NCI-H526 treated with DMSO at 0.1 percent for 48 hours (cell line): Measurements from ENCODE around the gene WBP1.
"Not testable (repeated sequence)": the region's sequence is repeated elsewhere in the genome, so short reads cannot be mapped to it uniquely, and the experiment has no call there.

Source experiments
- DNase-seq: peaks from one replicate; lab custom pipeline; 2025; lab: John Stamatoyannopoulos, UW

WBP1 gene

DNA sequence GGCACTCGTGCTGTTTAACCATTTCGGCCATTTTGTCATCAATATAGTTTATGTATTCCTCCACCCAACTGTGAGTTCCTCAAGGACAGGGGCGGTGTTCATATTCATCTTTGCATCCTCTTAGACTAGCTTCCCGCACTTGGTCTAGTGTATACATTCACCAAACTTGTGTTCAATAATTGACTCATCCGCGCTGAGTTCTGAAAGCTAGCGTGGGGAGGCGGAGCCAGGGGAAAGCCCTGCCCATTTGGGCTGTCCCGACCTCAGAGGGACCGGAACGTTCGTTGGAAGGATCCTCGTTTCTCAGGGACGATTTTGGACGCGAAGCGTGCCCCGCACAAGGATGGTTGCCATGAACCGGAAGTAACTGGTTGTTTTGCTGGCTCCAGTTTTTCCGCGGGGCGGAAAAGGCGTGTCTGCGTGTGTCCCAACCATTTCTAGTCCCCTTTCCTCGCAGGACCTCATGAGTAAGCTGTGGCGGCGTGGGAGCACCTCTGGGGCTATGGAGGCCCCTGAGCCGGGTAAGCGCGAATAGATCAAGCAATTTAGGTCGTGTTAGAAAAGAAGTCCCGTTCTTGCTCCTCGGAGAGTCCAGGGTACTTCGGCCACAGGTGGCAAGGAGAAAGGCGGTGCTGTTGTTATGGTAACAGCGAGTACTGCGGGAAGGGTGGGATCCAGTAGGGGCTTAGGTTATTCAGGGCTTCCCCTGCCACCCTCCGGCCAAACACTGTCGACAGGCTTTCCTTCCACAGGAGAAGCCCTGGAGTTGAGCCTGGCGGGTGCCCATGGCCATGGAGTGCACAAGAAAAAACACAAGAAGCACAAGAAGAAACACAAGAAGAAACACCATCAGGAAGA, 3.4 kb upstream of the WBP1 start, which contains the start of gene INO80B:
INO80B (plus strand) TSS at position 434 of the 858 bp plus-strand sequence; CDS start at position 464, 30 bp downstream.
- DNase-seq, result peak; percentile 96

DNA sequence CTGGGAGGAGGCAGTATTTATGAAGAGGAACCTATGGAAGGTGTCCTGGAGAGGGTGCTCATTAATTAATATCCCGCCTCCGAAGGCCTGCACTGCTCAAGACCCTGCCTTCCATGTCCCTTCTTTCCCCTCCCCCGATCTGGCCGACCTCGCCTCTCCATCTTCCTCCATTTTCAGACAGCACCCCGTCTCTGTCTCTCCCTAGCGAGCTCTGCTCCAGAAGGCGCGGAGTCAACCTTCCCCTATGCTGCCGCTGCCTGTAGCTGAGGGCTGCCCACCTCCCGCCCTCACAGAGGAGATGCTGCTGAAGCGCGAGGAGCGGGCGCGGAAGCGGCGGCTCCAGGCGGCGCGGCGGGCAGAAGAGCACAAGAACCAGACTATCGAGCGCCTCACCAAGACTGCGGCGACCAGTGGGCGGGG, 1.1 kb upstream of the WBP1 start:
- no peak for DNase-seq

DNA sequence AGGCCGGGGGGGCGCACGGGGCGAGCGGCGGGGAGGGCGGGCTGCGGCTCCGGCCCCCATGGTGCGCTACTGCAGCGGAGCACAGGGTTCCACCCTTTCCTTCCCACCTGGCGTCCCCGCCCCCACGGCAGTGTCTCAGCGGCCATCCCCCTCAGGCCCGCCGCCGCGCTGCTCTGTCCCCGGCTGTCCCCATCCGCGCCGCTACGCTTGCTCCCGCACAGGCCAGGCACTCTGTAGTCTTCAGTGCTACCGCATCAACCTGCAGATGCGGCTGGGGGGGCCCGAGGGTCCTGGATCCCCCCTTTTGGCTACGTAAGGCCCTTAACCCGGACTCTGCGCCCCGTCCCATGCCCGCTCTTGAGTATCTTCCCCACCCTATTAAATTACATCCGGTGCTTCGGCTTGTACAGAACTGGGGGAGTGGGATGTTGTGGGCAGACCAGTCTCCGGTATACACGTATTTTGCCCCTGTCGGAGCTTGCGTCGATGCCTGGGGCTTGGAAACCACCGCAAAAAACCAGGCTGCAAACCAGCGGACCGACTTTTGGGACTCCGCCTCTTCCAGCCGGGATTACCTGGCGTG, 598 bp upstream of the WBP1 start:
- DNase-seq, result peak; percentile 50

DNA sequence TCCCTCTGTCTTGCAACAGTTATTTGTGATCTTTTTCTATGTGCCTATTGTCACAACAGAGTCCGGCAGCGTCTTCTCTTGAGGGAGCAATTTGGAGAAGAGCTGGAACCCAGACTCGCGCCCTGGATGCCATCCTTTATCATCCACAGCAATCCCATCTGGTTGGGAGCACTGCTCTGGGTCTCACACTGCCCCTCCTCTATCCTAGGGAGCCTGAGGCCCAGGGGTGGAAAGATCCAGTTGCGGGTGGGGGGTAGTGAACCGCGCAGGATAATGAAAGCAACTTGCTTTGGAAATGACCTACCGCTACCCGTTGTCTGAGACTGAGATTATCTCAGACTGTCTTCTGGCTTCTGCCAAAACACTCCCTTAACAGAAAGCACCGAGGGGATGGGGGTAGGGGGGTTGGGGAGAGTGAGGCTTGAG, 713 bp downstream of the WBP1 start:
- DNase-seq, result no peak

DNA sequence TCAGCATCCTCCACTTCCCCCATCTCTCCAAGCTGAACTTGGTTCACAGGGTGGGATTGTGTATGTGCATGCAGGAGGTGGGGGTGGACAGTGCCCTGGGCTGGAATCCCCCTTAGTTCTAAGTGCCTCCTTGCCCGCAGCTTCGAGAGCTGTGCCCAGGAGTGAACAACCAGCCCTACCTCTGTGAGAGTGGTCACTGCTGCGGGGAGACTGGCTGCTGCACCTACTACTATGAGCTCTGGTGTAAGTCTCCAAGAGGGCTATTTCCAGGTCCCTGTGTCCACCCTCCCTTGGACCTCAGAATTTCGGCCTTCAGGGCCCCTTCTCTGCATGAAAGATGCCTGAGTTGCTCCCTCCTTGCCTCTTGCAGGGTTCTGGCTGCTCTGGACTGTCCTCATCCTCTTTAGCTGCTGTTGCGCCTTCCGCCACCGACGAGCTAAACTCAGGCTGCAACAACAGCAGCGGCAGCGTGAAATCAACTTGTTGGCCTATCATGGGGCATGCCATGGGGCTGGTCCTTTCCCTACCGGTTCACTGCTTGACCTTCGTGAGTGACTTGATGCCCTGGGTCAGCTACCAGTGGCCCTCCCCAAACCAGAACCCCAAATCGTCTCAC, 1.4 kb downstream of the WBP1 start:
- DNase-seq, result not testable (repeated sequence)

DNA sequence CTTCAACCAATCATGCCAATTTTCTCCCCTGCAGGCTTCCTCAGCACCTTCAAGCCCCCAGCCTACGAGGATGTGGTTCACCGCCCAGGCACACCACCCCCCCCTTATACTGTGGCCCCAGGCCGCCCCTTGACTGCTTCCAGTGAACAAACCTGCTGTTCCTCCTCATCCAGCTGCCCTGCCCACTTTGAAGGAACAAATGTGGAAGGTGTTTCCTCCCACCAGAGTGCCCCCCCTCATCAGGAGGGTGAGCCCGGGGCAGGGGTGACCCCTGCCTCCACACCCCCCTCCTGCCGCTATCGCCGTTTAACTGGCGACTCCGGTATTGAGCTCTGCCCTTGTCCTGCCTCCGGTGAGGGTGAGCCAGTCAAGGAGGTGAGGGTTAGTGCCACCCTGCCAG, 1.9 kb downstream of the WBP1 start:
- not testable (repeated sequence) for DNase-seq

DNA sequence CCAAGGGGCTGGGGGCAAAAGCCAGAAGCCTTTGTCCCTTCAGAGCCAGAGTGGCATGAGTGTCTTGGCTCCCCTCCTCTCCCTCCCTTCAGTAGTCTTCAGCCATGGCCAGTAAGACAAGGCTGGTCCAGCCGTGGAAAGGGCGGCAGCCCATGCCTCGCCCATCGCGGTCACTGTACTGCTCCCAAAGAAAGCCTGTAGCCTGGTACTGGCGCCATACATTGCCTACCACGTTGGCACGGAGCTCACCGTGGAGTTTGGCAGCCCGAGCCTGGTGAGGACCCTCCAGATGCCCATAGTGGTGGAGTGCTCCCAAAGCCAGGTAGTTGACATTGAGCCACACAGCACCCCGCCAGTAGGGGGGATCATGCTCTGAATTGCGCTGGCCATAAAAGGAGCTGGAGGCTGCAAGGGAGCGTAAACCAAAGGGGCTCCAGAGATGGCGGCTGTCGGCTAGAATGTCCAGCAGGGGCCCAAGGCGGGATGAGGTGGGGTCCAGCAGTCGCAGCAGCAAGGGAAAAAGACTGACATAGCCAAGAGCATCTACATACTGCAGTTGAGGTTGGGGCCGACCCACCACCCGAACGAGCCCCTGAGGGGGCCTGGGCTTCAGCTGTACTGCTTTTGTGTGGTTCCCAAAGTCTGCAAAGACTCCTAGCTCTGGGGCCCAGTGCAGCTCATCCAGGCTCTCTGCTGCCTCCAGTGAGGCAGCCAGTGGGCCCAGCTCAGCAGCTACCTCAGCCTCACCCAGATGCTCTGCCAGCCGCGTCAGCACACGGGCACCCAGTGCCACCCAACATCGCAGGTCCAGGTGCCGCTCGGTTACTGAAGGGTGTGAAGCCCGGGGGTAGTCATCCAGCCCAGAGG, 3.2 kb downstream of the WBP1 start:
- no peak for DNase-seq

DNA sequence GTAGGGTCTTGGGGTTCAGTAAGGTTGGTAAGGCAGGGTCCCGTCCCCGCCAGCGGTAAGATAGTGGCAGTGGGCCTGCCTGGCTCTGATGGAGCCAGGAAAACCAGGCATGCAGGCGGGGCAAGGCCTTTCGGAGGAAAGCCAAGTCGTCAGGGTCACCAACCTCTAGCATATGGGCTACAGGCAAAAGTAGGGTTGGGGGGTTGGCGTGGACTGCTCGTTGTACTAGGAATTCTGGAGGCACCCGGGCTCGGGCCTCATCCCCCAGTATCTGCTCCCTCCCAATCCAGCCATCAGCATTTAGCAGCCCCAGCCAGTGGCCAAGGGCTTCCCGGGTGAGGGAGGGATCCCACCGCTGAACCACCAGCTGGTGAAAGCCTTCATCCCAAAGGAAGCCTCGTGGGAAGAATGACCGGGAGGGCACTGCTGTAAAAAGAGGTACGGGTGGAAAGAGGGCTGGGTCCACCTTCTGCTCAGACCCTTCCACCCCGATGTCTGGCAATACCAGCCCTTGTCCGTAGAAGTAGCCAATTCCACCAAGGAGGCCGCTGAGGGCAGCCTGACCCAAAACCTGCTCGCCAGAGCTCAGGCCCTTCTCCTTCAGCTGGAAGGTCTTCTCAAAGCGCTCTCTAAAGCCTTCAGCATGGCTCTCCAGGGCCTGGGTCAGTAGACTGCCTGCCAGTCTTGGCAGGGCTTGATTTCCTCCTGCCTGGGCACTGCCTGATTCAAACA, 4.0 kb downstream of the WBP1 start:
- DNase-seq, result no peak

DNA sequence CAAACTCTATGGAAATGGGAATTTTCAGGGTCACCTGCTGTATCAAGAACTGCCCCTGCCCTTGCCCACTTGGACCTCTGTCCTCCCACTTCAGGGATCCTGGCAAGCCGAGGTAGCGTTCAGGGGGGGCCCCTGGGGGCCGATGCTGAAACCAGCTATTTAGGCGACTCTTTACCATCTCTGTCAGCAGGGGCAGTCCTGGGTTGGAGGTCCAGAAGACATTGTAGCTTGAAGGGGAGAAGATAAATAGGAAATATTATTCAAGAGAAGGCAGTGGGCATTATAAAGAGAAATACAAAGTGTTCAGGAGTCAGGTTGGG, 4.5 kb downstream of the WBP1 start:
- DNase-seq, result no peak

DNA sequence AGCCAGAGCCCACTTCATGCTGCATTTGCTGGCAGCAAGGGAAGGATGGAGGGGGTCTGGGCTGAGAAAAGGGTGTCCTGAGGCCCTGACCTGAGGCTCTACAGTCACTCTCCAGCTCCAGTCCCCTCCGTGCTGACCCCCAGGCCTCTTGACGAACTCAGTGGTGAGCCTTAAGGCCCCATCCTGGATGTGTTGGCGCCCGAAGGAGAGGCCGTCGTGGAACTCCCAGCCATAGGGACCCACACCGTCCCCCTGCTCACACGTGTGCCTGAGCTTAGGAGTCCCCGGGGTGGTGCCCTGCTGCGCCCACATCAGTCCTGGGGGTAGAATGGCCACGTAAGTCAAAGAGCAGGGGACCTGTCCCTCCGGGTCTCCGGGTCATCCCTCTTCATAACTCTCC, 6.2 kb downstream of the WBP1 start:
- DNase-seq, result no peak

DNA sequence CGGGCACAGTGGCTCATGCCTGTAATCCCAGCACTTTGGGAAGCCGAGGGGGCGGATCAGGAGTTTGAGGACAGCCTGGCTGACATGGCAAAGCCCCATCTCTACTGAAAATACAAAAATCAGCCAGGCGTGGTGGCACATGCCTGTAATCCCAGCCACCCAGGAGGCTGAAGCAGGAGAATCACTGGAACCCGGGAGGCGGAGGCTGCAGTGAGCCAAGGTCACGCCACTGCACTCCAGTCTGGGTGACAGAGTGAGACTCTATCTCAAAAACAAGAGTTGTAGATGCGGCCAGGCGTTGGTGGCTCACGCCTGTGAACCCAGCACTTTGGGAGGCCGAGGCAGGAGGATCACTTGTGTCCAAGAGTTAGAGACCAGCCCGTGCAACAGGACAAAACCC, 12.5 kb downstream of the WBP1 start:
- DNase-seq, result not testable (repeated sequence)

DNA sequence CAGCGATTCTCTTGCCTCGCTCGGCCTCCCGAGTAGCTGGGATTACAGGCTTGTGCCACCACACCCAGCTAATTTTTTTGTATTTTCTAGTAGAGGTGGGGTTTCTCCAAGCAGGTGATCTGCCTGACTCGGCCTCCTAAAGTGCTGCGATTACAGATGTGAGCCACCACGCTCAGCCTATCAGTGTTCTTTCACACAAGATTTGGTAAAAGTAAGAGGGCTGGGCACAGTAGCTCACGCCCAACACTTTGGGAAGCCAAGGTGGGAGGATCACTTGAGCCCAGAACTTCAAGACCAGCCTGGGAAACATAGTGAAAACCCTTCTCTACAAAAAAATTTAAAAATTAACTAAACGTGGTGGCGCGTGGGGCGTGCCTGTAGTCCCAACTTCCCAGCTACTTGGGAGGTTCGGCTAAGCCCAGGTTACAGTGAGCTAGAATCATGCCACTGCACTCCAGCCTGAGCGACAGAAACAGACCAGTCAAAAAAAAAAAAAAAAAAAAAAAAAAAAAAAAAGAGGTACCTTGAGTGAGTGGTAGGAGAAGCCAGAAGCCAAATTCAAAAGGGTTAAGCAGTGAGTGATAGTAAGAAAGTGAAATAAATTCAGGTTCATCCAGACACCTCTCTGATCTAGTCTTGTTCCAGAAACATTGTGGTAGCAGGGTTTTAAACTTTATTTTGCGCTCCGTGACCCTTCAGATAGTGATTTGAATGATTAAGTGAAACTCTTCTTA, 13.3 kb downstream of the WBP1 start:
- DNase-seq, result no peak

DNA sequence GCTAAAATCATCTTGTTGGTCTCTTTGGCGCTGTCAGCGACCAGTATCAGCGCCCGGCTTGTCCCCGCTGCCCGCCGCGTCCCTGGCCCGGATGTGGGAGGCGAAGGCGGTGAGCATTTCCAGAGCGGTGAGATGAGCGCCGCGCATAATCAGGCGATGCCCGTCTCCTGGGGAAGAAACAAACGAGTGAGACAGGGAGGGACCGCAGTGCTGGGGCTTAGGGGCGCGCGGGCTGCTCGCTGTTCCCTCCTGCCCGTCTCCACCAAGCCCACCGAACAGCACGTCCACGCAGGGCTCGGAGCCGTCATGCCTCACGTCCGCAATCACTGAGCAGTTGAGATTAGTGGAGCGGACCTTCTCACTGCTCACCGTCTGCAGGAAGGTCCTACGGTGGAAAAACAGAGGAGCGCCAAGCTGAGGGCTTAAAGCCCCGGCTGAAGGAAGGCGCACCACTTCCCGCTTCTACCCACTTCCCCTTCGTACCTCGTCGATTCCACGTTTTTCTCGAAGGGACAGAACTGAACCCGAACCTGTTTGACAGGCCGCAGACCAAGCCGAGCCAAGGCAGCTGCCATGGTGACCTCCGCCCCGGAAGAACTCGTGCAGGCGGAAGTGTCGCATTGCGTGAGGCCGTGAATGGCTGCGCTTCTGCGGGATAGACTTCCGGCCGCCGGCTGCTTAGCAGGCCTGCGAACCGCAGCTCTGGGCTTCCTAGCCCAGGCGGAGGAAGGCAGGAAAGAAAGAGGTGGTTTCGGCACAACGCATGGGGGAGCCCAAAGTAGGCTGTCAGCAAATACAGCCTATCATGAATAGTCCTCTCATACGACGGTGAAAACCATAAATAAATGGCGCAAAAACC, 14.1 kb downstream of the WBP1 start, which contains the start of gene MRPL53:
MRPL53 (minus strand) TSS at position 595 of the 859 bp plus-strand sequence; CDS start at position 575, 20 bp downstream.
- DNase-seq, result peak; percentile 71

DNA sequence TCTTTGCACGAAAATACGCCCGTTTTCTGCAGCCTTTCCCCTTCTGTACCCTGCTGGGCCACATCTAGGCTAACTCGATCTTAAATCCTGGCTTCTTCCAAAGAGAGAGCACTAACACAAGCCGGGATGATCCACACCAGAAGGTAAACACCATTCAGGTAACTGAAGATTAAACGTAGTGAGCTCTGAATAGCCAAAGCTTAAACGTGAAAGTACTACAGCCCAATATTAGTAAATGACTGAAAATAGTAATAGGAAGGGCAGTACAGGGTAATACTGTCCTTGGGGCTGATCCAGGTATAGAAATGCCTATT, 14.7 kb downstream of the WBP1 start:
- DNase-seq, result no peak

DNA sequence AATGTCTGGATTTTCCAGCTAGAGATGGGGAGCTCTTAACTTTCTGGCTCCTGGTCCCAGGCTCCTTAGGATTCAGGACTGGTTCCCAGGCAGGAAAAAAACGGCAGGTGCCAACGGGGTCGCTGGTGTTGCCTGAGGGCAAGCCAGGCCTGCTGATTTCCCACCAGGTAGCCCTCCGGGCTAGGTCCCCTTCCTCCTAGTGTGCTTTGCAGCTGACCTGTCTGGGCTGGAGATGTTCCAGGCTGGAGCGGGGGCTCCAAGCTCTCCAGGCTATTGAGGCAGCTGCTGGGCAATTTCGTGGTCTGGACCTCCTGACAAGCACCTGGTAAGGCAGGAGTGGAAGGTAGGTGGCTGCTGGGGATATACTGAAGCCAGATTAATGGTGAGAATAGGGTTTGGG, 16.2 kb downstream of the WBP1 start:
- no peak for DNase-seq

DNA sequence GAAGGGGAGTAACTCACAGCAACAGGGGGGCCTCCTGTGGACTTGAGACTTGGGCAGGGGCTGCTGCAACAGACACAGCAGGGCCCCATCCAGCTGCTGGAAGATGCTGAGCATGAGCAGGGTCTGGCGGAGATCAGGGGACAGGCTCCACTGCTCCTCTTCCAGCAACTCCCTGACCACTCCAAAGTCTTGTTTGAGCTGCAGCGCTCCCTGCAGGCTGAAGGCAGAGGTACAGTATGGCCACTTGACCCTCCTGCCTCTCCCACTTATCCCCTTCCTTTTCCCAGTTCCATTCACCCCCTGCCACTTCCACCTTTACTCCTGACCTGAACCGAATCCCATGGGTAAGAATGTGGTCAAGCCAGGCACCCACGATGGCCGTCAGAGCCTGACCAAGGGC, 16.7 kb downstream of the WBP1 start:
- no peak for DNase-seq

DNA sequence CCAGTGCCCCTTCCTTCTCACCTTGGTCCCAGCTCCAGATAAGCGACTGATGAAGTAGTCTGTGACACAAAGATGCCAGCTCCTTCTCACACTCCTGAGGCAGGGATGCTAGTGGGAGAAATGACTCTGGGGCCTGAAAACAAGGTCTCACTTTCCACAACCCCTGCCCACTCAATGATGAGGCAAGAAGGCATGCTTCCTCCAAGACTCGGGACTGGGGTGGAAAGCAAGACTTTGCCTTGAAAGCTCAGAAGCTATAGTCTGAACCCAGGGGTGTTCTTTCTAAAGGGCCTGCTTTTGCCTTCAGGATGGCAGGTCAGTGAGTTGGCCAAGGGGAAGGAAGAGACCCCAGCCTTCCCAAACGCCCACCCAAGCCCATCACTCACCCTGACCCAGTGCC, 23.2 kb downstream of the WBP1 start:
- DNase-seq, result no peak

DNA sequence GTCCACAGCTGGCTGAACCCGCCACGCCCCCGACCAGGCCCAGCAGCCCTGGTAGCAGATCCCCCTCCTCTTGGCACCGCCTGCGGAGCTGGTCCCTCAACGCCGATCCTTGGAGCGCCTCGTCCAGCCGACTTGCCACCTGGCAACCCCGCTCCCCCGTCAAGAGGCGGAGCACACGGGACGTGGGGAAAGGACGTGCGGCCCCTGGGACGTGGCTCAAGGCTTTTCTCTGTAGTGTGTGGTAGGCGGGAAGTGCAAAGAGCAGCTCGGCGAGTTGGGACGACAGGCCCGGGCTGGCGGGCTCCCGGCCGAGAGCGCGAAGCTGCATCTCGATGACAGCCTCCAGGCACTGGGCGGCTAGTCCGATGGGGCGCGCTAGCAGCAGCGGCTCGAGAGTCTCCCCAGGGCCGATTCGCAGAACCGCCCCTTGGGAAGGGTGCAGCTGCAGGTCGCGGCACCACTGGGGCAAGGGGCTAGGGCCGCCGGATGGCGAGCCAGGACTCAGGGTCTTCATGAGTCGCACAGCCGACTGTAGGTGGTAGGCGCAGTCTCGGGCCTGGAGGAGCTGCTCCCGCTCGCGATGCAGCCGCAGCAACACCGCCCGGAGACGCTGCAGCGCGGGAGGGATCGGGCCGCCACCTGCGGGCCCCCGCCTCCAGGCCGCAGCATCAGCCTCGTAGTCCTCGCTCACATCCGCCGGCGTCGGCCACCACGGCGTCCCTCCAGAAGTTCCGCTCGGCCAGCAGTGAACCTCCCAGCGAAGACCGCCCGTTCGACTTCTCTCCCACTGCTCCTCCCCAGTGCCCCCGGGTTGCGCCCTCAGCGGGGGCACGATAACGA, 23.9 kb downstream of the WBP1 start:
- no peak for DNase-seq
